Stimulated activated memory B cell treated with anti-CD40 and anti-IgM and Interleukin-4, amounts not matched to agents 10 μg/mL and 1 μg/mL and 100 μg/mL, for 72 hours (primary cell): ENCODE data around the gene HBEGF.

Source experiments
- ATAC-seq: fragments of 150-1000 bp; cut with Tn5 transposase; 2 replicates; pipeline ENCODE4 v1.10.0; 2021
- H3K27ac Mint-ChIP-seq: one replicate; pipeline ENCODE4 v1.8.0; 2022; ENCODE audit warnings: mild to moderate bottlenecking, mixed read lengths
- H3K27me3 Mint-ChIP-seq: one replicate; pipeline ENCODE4 v1.8.0; 2022; ENCODE audit warnings: mixed read lengths
- H3K36me3 Mint-ChIP-seq: one replicate; pipeline ENCODE4 v1.8.0; 2022; ENCODE audit warnings: mixed read lengths
- H3K4me1 Mint-ChIP-seq: one replicate; pipeline ENCODE4 v1.8.0; 2022; ENCODE audit warnings: mixed read lengths
- H3K4me3 Mint-ChIP-seq: one replicate; pipeline ENCODE4 v1.8.0; 2022; ENCODE audit warnings: mild to moderate bottlenecking, moderate library complexity, mixed read lengths
- H3K9me3 Mint-ChIP-seq: one replicate; pipeline ENCODE4 v1.8.0; 2022; ENCODE audit warnings: mixed read lengths

The HBEGF gene

GRCh38 chr5:140309706-140310249, 36.6 kb downstream of the HBEGF start:
- Mint-ChIP-seq H3K27ac (no peak overlapping the region), H3K9me3 (no peaks in the 10 kb centered on the region), H3K36me3 (no peaks in the 10 kb centered on the region), H3K4me1 (no peaks in the 10 kb centered on the region), H3K27me3 (no peaks in the 10 kb centered on the region), H3K4me3 (no peak overlapping the region)
- no peak for ATAC-seq

DNA sequence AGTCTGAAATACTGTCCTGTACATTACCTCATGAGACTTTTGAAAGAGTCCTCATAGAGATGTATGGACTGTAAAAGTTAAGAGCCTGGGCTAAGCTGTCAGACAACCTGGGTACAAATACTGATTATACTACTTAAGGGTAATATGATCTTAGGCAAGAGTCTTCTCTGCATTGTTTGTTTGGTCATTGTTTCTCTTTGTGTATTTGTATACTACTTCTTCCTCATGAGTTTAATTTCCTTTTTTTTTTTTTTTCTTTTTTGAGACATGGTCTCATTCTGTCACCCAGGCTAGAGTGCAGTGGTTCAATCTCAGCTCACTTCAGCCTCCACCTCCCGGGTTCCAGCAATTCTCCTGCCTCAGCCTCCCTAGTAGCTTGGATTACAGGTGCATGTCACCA, 40.9 kb downstream of the HBEGF start:
- Mint-ChIP-seq H3K27me3 (no peaks in the 10 kb centered on the region), H3K4me1 (peaks cover 7% of the 10 kb centered on the region), H3K27ac (no peak overlapping the region), H3K9me3 (no peaks in the 10 kb centered on the region), H3K4me3 (no peak overlapping the region), H3K36me3 (peaks cover under 1% of the 10 kb centered on the region)
- ATAC-seq = no peak

- ATAC-seq = no peak
- Mint-ChIP-seq H3K36me3 (peaks cover 12% of the 10 kb centered on the region), H3K4me1 (peaks cover 18% of the 10 kb centered on the region), H3K9me3 (no peaks in the 10 kb centered on the region), H3K27me3 (no peaks in the 10 kb centered on the region), H3K27ac (no peak overlapping the region), H3K4me3 (peak overlapping the region; percentile 26)
Observed at GRCh38 chr5:140303966-140304365, 42.4 kb downstream of the HBEGF start.

DNA sequence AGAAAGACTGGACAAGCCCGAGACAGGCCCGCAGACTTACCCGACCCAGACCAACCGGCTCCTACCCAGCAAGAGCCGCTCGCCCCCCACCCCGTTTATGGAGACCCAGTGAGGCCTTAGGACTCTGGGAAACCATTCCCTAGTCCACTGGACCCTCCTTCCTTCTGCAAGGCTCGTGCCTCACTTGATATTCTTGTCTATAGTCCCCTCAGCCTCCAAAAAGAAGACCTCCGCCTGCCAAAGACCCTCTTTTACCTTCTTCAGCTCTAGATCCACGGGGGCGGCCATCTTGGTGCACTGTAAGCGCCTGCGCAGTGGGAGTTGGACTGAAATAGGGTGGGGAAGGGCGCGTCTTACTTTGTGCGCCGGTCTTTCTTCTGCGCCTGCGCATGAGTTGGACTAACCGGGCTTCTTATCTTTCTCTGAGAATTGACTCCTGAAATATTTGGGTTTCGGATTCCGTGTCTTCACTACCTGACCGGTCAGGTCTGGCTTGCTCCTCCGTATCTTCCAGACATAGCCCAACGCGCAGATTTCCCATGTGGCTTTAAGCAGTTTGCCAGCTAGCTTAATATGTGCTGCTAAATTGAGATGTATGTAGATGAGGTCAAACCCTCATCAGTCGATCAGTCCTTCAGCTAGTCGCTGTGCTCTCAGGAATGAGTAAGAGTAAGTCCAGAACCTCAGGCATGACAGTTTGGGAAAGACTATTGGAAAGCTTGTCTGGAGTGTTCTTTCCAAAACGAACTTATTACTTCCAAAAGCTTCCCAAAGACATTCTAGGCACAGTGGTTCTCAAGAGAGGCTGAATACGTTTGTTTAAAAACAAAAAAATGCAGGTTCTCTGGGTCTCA, 43.4 kb downstream of the HBEGF start, which contains the start of gene PFDN1:
Gene PFDN1 (minus strand): TSS at position 316 of the 854 bp plus-strand sequence. CDS start 28 bp downstream, at position 288.
- peak; percentile 97 for ATAC-seq
- Mint-ChIP-seq H3K36me3 (peaks cover 19% of the 10 kb centered on the region), H3K27me3 (no peaks in the 10 kb centered on the region), H3K9me3 (no peaks in the 10 kb centered on the region), H3K27ac (peak within 1 kb of the TSS; percentile 89), H3K4me1 (peaks cover 20% of the 10 kb centered on the region), H3K4me3 (peak within 1 kb of the TSS; percentile 89)

DNA sequence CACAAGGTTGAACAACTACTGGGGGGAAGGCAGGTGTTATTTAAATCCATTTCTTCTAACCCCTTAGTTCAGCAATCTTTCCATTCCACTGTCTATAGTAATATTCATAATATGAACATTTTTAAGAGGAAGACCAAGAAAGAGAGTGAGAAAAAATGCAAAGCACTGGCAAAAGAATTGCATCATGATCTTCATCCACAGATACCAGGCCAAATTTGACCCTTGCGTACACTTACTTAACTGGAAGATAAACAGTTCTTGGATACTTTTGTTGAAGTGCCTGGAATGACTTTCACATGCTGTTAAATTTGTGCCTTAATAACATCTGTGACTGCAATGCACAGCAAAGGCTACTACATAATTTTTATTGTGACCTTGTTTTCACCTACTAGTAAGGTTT, 45.3 kb downstream of the HBEGF start:
- no peaks in the 10 kb centered on the region for H3K9me3 Mint-ChIP-seq
- no peaks in the 10 kb centered on the region for H3K27me3 Mint-ChIP-seq
- no peak overlapping the region for H3K27ac Mint-ChIP-seq
- ATAC-seq = no peak
- H3K4me1 Mint-ChIP-seq = peaks cover 32% of the 10 kb centered on the region
- H3K36me3 Mint-ChIP-seq = peaks cover 29% of the 10 kb centered on the region
- no peak overlapping the region for H3K4me3 Mint-ChIP-seq

DNA sequence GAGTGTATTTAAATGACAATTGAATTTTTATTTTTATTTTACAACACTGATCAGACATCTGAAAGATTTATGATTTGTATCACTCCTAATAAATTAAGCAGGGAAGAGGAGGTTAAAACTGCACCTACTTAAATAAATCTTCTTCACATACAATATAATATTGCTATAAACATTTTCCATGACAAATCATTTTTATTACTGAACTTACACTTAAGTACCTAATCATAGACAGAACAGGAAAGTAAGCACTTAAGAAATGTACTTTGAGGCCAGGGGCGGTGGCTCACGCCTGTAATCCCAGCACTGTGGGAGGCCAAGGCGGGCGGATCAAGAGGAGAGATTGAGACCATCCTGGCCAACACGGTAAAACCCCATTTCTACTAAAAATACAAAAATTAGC, 47.3 kb downstream of the HBEGF start:
- Mint-ChIP-seq H3K9me3 (no peaks in the 10 kb centered on the region), H3K36me3 (peaks cover 33% of the 10 kb centered on the region), H3K4me3 (no peak overlapping the region), H3K27me3 (no peaks in the 10 kb centered on the region), H3K27ac (no peak overlapping the region), H3K4me1 (peaks cover 46% of the 10 kb centered on the region)
- no peak for ATAC-seq

GRCh38 chr5:140298183-140298601, 48.2 kb downstream of the HBEGF start:
- Mint-ChIP-seq H3K4me3 (no peak overlapping the region), H3K9me3 (no peaks in the 10 kb centered on the region), H3K27me3 (no peaks in the 10 kb centered on the region), H3K36me3 (peaks cover 33% of the 10 kb centered on the region), H3K27ac (no peak overlapping the region), H3K4me1 (peaks cover 51% of the 10 kb centered on the region)
- no peak for ATAC-seq

DNA sequence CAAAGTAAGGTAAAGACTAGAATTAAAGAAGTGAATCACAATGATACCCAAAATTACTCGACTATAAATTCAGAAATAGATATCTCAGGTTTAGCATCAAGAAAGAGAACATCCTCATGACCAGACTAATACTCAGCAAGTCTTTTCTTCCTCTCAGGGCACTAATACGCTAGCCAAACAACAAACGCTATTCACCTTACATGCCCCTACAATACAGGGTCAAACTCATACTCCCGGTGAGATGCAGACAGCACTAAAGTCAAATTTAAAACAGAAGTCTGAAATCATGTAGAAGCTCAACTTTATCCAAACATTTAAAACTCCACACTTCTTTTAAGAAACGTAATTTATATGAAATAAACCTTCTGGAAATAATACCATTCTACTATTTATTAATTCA, 49.1 kb downstream of the HBEGF start:
- Mint-ChIP-seq H3K9me3 (no peaks in the 10 kb centered on the region), H3K4me3 (no peak overlapping the region), H3K4me1 (peaks cover 52% of the 10 kb centered on the region), H3K36me3 (peaks cover 33% of the 10 kb centered on the region), H3K27ac (no peak overlapping the region), H3K27me3 (no peaks in the 10 kb centered on the region)
- no peak for ATAC-seq

DNA sequence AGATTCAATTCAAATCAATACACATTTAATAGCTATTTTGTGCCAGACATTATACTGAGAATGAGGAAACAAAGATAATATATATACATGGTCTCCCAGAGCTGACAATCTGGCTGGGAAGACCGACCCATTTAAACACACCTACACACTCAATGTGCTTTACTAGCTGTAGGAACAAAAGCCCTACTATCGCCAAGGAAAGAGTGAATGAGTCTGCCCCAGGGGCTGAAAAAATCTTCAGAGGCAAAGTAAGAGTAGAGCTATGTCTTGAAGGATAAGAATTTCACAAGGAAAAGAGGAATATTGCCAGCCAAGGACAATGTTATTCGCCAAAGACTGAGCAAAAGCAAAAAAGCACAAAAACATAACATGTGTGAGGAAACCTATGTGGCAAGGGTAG, 50.1 kb downstream of the HBEGF start:
- Mint-ChIP-seq H3K4me3 (no peak overlapping the region), H3K4me1 (peaks cover 57% of the 10 kb centered on the region), H3K9me3 (no peaks in the 10 kb centered on the region), H3K36me3 (peaks cover 38% of the 10 kb centered on the region), H3K27ac (no peak overlapping the region), H3K27me3 (no peaks in the 10 kb centered on the region)
- no peak for ATAC-seq

DNA sequence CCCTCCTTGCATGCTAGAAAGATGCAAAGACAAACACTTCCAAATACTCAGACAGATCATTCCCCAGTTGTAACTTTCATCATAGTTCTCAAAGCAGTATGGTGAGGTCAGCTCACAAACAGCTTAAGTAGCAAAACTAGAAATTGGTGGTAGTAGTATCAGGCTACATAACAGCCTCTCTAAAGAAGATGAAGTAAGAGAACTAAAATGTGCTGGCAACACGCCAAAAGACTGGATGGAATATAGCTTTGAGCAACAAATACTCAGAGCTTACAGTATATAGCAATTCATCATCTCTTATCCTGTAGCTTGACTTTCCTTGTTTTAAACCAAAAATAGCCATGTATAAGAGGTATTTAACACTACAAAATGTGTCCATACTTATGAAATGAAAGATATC, 51.0 kb downstream of the HBEGF start:
- H3K36me3 Mint-ChIP-seq = peaks cover 43% of the 10 kb centered on the region
- H3K4me1 Mint-ChIP-seq = peaks cover 56% of the 10 kb centered on the region
- no peak for ATAC-seq
- no peak overlapping the region for H3K4me3 Mint-ChIP-seq
- no peaks in the 10 kb centered on the region for H3K9me3 Mint-ChIP-seq
- no peak overlapping the region for H3K27ac Mint-ChIP-seq
- no peaks in the 10 kb centered on the region for H3K27me3 Mint-ChIP-seq

- H3K4me3 Mint-ChIP-seq = no peak overlapping the region
- no peak overlapping the region for H3K27ac Mint-ChIP-seq
- H3K9me3 Mint-ChIP-seq = no peaks in the 10 kb centered on the region
- peaks cover 37% of the 10 kb centered on the region for H3K36me3 Mint-ChIP-seq
- peaks cover 53% of the 10 kb centered on the region for H3K4me1 Mint-ChIP-seq
- ATAC-seq = no peak
- no peaks in the 10 kb centered on the region for H3K27me3 Mint-ChIP-seq
Observed at GRCh38 chr5:140294753-140295152, 51.6 kb downstream of the HBEGF start.

- Mint-ChIP-seq H3K36me3 (peaks cover 31% of the 10 kb centered on the region), H3K4me1 (peaks cover 53% of the 10 kb centered on the region), H3K4me3 (no peak overlapping the region), H3K9me3 (no peaks in the 10 kb centered on the region), H3K27ac (no peak overlapping the region), H3K27me3 (no peaks in the 10 kb centered on the region)
- no peak for ATAC-seq
Observed at GRCh38 chr5:140293849-140294100, 52.6 kb downstream of the HBEGF start.

DNA sequence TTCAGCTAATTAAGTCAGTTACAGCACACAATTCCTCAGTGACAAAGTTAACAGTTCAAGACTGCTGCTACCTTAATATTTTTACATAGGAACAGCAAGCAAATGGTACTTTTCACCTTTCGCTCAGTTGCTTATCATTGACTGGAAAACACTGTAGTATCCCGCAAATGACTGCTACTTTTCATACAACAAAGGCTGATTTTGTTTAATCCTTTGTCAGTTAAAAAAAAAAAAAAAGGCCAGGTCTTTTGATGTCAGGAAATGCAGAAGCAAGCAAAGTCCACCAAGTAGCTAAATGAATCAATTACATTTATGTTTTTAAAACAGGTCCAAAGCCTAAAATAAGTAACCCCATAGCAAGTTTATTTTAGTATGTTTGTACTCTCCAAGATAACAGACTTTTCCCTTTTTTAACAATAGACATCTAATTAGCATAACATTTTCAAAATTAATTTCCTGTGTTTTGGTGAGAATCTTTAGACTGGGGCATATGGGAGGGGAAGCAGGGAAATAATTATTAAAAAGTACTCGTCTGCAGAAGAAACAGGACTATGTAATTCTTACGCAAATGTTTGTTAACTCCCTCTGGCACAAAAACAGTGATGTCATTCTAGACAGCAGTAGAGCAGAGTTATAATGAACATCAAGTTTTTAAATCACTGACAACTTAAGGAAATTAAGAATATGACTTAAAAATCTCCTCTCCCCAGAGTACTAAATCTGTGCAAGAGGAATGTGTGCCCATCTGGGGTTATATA, 53.1 kb downstream of the HBEGF start:
- no peaks in the 10 kb centered on the region for H3K9me3 Mint-ChIP-seq
- H3K4me1 Mint-ChIP-seq = peaks cover 55% of the 10 kb centered on the region
- ATAC-seq = no peak
- H3K27me3 Mint-ChIP-seq = no peaks in the 10 kb centered on the region
- H3K27ac Mint-ChIP-seq = no peak overlapping the region
- peaks cover 30% of the 10 kb centered on the region for H3K36me3 Mint-ChIP-seq
- H3K4me3 Mint-ChIP-seq = no peak overlapping the region

- no peaks in the 10 kb centered on the region for H3K9me3 Mint-ChIP-seq
- no peak for ATAC-seq
- H3K27ac Mint-ChIP-seq = no peak overlapping the region
- peaks cover 63% of the 10 kb centered on the region for H3K4me1 Mint-ChIP-seq
- no peaks in the 10 kb centered on the region for H3K27me3 Mint-ChIP-seq
- peaks cover 33% of the 10 kb centered on the region for H3K36me3 Mint-ChIP-seq
- no peak overlapping the region for H3K4me3 Mint-ChIP-seq
Observed at GRCh38 chr5:140292212-140293036, 54.0 kb downstream of the HBEGF start.
